ENCODE data around the gene IL2RA. TPM values are rescaled to one million over a fixed set of nuclear protein-coding genes. Genes with fewer than 3 reads are reported as not detected.

IL2RA gene
- total and polyA plus RNA-seq, 2 donors from 2014 or later: 0.54 to 11.9 TPM

DNA sequence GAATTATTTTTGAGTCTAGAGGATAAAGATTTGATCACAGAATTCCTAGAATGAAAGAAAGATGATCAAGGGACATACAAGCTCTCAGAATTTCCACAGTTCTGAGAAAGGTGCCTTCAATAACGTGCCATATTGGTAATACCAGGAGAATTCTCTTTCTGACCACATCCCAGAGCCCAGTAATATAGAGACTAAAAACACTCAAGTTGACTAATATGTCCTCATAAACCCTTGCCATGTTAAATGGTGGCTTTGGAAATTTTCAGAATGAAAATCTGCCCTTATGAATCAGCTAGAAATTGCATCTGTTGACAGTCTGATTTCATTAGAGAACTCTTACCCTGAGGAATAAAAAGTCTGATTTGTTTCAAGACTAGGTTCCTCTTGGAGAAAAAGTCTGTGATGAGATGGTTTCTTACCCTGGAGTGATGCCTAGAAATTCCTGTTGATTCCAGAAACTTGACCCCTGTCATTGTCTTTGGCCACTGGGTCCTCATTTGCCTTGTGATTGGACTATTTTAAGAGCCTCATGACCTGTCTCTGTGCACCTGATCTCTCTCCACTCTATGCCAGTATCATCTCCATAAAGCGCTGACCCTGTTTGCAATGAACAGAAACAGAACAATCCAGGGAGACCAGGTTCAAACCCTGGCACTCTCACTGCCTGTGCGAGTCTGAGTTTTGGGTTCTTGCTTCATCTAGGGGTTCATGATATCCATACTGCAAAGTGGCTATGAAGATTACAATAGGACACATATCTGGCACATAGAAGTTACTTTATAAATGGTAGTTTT is 3.3 kb downstream of the IL2RA start:
- no peaks in the 10 kb centered on the region for H3K27me3 ChIP-seq (ENCODE audit: control insufficient read depth, insufficient read depth, low read length)
- no peak overlapping the region for H3K27ac ChIP-seq (ENCODE audit: low read depth in 2 of 2, low read length in 2 of 2)
- intact Hi-C loops (cut with DNase I): no loop called here
- no peaks in the 10 kb centered on the region for H3K36me3 ChIP-seq (ENCODE audit: control insufficient read depth in 2 of 3, insufficient read depth in 3 of 3, low read length in 3 of 3)
- H3K4me3 ChIP-seq (ENCODE audit: low read length in 3 of 3): no peak overlapping the region
- TF ChIP-seq, protein P1, sequence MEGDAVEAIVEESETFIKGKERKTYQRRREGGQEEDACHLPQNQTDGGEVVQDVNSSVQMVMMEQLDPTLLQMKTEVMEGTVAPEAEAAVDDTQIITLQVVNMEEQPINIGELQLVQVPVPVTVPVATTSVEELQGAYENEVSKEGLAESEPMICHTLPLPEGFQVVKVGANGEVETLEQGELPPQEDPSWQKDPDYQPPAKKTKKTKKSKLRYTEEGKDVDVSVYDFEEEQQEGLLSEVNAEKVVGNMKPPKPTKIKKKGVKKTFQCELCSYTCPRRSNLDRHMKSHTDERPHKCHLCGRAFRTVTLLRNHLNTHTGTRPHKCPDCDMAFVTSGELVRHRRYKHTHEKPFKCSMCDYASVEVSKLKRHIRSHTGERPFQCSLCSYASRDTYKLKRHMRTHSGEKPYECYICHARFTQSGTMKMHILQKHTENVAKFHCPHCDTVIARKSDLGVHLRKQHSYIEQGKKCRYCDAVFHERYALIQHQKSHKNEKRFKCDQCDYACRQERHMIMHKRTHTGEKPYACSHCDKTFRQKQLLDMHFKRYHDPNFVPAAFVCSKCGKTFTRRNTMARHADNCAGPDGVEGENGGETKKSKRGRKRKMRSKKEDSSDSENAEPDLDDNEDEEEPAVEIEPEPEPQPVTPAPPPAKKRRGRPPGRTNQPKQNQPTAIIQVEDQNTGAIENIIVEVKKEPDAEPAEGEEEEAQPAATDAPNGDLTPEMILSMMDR (IDR thresholded peaks at IDR 0.05; ENCODE audit: borderline replicate concordance, extremely low read depth, insufficient read depth): no peak
- H3K9ac ChIP-seq (ENCODE audit: low read length in 3 of 3): no peak overlapping the region
- H3K9me3 ChIP-seq (ENCODE audit: control insufficient read depth in 2 of 3, insufficient read depth in 1 of 3, low read length in 3 of 3): no peaks in the 10 kb centered on the region
- FAIRE-seq (no peak), DNase-seq (no peak)
- H3K4me1 ChIP-seq (ENCODE audit: control insufficient read depth in 2 of 3, insufficient read depth in 2 of 3, low read depth in 1 of 3, low read length in 3 of 3): peaks cover 0 to 7% (median 2%) of the 10 kb centered on the region in 3 donors

DNA sequence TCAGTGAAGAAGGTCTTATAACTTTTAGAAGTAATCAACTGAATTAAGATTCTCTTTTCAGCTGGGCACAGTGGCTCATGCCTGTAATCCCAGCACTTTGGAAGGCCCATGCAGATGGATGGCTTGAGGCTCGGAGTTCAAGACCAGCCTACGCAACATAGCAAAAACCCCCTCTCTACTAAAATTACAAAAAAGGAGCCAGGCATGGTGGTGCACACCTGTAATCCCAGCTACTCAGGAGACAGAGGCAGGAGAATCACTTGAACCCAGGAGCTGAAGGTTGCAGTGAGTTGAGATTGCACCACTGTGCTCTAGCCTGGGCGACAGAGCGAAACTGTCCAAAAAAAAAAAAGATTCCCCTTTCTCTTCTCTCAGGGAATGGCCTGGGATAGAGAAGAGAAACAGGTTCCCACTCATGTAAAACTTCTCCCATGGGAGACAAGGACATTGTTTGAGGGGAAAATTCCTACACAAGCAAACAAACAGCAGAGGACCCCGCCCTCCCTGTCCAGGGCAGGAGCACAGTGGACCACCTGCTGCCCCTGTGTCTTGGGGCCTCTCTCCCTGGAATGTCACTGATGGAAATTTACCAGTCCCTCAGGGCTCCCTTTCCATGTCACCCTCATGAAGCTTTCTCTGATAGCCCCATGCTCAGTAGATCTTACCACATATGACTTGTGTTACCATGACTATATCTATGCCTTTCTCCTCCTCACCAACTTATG is 5.6 kb downstream of the IL2RA start:
- TF ChIP-seq, protein P1 (IDR thresholded peaks at IDR 0.05; ENCODE audit: borderline replicate concordance, extremely low read depth, insufficient read depth): no peak
- Histone ChIP-seq H3K4me3 (ENCODE audit: low read length in 3 of 3) (no peak overlapping the region), H3K9me3 (ENCODE audit: control insufficient read depth in 2 of 3, insufficient read depth in 1 of 3, low read length in 3 of 3) (no peaks in the 10 kb centered on the region), H3K9ac (ENCODE audit: low read length in 3 of 3) (no peak overlapping the region), H3K36me3 (ENCODE audit: control insufficient read depth in 2 of 3, insufficient read depth in 3 of 3, low read length in 3 of 3) (no peaks in the 10 kb centered on the region), H3K27me3 (ENCODE audit: control insufficient read depth, insufficient read depth, low read length) (no peaks in the 10 kb centered on the region), H3K4me1 (ENCODE audit: control insufficient read depth in 2 of 3, insufficient read depth in 2 of 3, low read depth in 1 of 3, low read length in 3 of 3) (peaks cover 0 to 18% (median 15%) of the 10 kb centered on the region in 3 donors), H3K27ac (ENCODE audit: low read depth in 2 of 2, low read length in 2 of 2) (peak overlapping the region; percentile 38 to 76)
- intact Hi-C loops (cut with DNase I): no loop called here
- FAIRE-seq (no peak), DNase-seq (no peak)

DNA sequence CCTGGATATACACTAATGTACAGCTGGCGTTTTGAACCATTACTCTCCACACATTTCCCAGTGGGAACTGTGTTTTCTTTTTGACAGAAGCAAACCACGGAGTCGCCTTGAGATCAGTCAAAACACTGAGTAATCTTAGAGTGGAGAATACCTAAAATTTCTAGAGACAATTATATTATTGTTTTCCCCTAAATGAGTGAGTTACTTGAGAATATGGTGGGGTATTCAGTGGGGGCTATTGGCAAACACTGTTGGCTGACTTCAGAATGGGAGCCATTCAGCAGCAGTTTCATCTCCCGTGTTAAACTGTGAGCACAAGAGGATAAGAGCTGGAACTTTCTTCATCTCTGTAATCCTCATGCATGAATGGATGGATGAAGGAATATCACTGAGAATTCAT is 6.2 kb downstream of the IL2RA start:
- Histone ChIP-seq H3K36me3 (ENCODE audit: control insufficient read depth in 2 of 3, insufficient read depth in 3 of 3, low read length in 3 of 3) (no peaks in the 10 kb centered on the region), H3K9me3 (ENCODE audit: control insufficient read depth in 2 of 3, insufficient read depth in 1 of 3, low read length in 3 of 3) (no peaks in the 10 kb centered on the region), H3K9ac (ENCODE audit: low read length in 3 of 3) (no peak overlapping the region), H3K27ac (ENCODE audit: low read depth in 2 of 2, low read length in 2 of 2) (no peak overlapping the region), H3K27me3 (ENCODE audit: control insufficient read depth, insufficient read depth, low read length) (no peaks in the 10 kb centered on the region), H3K4me3 (ENCODE audit: low read length in 3 of 3) (no peak overlapping the region), H3K4me1 (ENCODE audit: control insufficient read depth in 2 of 3, insufficient read depth in 2 of 3, low read depth in 1 of 3, low read length in 3 of 3) (peaks cover 0 to 18% (median 15%) of the 10 kb centered on the region in 3 donors)
- intact Hi-C loops (cut with DNase I): no loop called here
- TF ChIP-seq, protein P1 (IDR thresholded peaks at IDR 0.05; ENCODE audit: borderline replicate concordance, extremely low read depth, insufficient read depth): no peak
- no peak for FAIRE-seq
- no peak for DNase-seq

All from kidney (tissue), 14 donors.